Epidermal melanocyte (primary cell): ENCODE data around the gene DACT2.
"Not testable (repeated sequence)": the region's sequence is repeated elsewhere in the genome, so short reads cannot be mapped to it uniquely, and the experiment has no call there.

Experiments used
- DNase-seq: peaks from one replicate; pipeline ENCODE4 v3.0.0; 2011; ENCODE audit warnings: low spot score; ENCODE audit not compliant: insufficient read length

Gene DACT2

DNA sequence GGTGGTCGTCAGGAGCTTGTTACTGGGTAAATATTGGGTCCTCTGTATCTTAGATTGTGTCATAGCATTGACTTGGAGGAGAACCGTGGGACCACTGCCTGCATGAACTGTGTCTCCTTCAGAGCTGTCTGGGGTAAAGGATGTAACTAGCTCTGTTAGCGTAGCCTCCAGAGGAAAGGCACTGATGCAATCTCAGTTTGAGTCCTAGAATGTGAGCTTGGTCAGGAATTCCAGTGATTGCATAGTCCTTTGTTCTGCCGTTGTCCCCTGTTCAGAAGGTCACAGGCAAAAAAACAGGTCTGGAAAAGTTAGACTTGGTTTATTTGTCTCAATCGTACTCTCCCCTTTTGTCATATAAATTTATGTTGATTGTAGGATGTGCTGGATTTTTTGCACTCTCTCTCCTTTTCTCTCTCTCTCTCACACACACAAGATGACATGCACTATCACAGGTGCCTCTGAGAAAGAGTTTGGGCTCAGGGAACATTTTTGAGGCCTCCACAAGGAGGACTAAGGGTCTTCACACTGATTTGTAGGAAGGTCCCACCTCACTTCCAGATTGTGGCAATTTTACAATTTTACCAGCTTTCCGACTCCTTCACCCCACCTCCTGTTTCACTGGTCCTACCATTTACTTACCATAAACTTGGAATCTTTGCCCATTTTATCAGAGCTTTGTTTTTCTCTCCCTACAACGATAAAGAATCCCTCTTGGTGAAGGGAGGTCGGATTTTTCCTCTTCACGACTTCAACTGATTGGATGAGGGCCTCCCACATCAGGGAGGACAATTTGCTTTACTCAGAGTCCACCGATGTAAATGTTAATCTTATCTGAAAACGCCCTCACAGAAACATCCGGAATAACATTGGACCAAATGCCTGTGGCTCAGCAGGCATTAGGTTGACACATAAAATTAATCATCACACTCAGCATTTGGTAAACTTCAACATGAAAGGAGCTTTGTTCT is 7.0 kb upstream of the DACT2 start:
- no peak for DNase-seq

DNA sequence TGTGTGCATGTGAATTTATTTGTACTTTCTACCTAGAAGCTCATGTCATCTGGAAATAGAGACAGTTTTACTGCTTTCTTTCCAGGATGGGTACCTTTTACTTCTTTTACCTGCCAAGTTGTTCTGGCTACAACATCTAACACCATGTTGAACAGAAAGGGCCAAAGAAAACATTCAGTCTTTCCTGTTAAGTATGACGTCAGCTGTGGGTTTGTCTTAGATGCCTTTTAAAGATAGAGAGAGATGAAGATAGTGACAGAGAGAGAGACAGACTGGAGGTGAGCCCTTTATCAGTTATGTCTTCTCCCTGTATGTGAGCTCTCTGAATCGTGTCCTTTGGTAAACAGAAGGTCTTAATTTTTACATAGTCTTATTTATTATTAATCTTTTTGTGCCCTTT is 3.4 kb upstream of the DACT2 start:
- DNase-seq, result no peak

DNA sequence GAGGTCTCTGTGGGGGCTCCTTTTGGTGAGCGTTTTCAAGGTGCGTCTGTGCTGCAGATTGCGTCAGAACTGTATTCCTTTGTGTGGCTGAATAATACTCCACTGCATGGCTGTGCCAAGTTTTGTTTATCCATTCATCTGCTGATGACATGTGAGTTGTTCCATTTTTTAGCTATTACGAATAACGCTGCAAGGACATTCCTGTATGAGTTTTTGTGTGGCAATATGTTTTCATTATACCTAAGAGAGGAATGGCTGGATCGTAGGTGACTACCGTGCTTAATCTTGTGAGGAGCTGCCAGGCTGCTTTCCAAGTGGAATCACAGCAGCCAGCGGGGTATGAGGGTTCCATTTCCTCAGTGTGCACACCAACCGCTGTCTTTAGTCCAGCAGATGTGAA is 1.1 kb upstream of the DACT2 start:
- DNase-seq, result no peak

DNA sequence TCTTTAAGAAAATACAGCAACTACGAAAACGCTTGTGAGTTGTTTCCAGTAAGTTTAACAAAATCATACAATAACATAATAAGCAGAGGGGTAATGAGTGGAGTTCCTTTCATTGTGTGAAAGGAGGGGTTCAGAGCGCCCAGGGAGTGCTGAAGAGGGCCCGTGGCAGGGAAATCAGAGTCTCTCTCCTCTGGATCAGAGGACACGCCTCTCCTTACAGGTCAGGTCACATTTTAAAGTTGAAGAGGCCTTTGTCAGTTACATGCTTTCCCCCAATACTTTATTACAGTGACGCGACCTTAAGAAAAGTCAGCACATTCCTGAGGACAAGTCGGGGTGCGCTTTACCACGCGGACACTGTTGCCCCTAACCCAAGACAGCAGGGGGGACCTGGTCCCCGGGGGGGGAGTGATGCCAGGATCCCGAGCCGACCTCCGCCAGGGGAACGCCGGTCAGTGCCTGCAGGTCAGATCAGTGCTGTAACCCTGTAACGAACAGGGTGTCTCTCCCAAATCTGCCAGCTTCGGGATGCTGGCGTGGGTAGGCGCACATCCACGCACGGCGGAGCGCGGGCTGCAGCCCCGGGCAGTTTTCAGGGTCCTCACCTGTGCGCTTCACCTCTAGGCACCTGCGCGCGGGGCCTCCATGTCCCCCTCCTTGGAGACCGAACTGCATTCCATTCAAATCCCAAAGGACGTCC is 848 bp downstream of the DACT2 start:
- no peak for DNase-seq

DNA sequence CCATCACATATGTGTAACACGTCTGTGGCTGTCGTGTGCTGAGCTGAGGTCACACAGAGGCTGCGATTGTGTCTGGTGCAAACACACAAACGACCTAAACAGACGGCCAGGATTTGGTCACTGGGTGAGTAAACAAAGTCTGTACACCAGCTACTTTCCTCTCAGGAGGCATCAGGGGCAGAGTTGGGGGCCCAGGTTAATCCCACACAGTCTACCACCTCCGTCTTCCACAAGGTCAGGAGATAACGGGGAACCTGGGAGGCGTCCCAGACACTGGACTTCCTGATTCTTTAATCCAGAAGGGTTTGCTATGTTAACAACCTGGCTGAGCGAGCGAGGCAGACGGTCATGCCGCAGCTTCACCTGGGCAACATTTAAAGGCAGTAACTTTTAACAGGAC is 1.5 kb downstream of the DACT2 start:
- no peak for DNase-seq

DNA sequence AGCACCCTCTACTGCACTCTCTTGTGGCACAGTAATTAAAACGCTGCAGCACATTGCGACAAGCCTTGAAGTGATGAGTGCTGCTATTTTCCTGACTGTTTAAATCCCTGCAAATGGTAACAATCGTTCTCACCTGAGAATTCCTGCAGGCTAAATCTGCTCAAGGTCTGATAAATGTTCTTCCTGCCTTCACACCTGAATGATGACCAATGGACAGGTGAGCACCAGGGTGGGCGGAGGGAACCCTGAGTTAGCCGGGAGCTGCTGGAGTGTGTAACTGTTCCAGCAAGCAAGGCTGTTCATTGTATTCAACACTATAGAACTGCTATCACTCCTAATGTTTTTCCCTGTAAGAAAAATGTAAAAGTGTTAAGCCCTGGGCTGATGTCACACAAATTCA is 4.0 kb downstream of the DACT2 start:
- no peak for DNase-seq

DNA sequence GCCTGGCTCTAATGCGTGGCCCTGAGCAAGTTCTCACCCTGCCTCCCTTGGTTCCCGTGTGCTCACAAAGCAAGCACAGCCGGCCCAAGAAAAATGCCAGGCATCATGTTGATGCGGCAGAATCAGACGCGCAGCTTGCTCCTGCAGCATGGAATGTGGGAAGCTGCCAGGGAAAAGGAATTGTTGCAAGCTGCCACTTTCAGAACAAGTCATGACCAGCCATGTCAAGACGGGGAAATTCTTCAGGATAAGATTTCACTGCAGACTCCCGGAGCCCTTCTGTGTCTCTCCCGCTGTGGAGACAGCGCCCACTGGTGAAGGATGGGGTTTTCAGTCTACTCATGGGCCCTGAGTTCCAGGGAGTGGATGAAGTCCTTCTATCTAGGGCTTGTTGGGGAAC is 4.6 kb downstream of the DACT2 start:
- no peak for DNase-seq

DNA sequence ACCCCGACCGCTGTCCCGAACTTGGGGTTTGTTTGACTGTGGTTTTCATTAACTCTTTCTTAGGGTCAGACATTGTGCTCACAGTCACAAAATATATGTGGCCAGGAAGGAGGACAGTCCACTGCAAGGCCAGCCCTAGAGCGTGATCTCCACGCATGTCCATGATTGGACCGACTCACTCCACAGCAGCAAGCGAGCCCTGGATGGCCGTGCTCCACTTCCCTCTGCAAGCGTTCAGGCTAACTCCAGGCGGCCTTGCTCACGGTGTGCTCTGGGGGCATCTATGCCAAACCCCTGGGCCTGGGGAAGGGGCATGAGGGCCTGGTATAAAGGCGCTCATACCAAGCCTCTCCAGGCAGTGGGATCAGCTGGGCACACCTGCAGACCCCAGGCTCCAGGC is 5.6 kb downstream of the DACT2 start:
- no peak for DNase-seq

DNA sequence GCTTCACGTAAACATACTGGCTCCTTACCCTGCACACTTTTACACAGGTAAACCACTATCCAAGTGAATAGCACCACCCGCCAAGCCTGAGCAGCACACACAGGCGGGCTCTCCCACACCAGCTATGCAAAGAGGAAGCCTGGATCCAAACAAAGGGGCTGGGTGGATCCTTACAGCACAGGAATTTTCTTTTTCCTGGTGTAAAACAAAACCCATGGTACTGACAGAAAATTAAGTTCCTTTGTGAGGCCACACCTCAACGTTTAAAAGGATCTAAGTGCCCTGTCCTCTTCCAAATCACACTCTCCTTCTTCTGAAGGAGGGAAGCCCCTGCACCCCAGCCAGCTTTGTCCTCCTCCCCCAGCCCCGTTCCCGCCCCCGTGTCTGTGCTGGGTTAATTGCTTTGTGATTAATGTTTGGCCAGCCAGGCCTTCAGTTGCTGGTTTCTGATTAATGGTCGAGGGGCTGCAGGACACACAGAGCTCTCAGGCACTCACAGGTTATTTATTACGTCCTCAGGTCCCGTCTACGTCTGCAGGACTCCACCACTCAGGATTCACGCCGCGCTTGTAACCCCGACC is 6.1 kb downstream of the DACT2 start:
- no peak for DNase-seq

DNA sequence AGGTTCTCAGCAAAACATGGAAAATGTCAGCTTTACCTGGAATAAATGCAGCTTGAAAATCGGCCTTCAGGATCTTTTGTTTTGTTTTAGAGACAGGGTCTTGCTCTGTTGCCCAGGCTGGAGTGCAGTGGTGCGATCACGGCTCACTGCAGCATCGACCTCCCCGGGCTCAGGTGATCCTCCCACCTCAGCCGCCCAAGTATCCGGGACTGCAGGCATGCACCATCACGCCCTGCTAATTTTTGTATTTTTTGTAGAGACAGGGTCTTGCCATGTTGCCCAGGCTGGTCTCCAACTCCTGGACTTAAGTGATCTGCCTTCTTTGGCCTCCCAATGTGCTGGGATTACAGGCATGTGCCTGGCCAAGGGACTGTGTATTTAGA is 7.5 kb downstream of the DACT2 start:
- not testable (repeated sequence) for DNase-seq

DNA sequence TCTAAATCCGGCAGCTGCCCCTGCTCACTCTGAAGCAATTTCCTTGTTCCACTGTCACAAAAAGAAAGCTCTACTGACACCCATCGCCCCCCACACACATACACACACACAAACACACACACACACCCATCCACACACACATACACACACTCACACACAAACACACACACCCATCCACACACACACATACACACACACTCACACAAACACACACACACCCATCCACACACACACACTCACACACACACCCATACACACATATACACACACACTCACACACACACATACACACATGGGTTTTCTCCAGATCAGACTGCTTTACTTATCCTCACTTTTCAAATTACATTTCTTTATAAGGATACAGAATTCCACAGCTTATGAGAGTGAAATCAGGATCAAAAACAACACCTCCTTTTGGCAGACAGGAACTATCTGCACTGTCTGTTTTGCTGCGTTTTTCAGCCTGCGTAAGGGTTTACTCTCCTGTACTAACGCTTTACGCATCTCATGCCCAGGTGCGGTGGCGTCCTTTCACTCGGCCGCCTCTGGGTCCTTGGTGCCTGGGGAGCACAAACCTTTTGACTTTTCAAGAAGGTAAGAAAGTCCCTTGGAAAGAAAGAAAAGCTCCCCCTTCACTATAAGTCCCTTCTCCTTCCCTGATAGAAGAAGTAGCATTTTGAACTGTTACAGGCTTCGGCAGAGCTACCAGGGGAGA is 8.0 kb downstream of the DACT2 start:
- DNase-seq, result no peak

DNA sequence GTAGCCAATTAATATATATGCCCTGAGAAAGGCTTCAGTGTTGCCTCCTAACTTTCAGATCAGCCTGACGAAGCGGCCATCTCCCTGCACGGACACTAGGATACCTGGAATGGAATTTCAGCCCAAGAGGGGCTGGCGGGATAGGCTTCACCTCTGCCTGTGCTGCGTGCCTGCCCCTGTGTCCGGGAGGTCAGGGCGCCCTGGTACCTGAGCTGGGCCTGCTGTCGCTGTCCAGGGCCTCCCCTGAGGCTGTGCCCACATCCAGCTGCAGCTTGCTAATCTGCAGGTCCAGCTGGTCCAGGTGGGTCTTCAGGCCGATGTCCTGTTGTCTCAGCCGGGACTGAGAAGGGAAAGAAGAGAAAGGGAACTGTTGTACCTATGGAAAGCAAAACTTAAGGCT is 8.6 kb downstream of the DACT2 start:
- DNase-seq, result no peak

DNA sequence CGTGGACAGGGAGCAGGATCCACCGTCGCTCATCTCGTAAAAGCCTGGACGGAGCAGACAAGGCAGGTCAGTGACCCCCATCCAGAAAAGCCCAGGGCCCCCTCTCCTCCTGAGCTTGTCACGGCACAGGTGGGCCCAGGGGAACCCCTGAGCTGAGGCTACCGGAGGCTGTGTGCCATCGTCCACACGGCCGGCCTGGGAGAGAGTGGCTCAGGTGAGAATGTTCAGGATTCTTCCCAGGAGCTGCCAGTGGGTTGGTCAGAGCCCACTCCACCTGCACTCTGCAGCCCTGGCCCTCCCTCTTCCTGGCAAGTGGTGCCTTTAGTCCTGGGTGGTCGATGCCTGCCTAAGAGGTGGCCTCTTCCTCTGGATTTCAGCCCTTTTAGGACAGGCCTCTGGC is 9.2 kb downstream of the DACT2 start:
- no peak for DNase-seq

DNA sequence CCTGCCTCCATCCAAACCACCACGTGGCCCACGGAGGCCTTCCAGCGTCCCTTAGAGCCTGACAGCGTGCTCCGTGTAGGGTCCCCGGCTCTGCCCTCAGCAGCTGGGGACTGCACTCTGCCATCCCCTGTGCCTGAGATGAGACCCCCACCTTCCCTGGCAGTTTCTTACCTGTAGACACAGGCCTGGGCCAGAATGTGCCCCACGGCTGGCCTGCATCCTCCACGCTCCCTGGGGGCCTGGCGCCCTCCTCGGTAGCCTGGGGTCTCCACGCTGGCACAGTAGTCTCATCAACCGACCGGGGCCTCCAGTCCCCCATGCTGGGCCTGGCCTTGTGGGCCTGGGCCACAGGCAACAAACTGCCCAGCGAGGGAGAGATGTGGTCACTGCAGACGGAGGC is 9.6 kb downstream of the DACT2 start:
- DNase-seq, result no peak

DNA sequence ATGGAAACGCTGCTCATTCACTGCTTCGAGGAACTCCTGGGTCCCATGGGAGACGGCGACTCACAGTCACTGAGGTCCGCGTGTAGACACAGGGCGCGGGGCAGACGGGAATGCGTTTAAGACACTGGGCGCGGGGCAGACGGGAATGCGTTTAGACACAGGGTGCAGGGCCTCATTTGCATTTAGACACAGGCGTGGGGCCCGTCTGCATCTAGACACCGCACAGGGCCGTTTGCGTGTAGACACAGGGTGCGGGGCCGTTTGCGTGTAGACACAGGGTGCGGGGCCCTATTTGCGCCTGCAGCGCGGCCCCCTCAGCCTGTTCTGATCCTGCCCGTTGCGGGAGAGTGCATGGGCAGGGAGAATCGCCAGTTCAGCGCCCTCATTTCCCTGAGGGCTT is 10.4 kb downstream of the DACT2 start:
- DNase-seq, result no peak

DNA sequence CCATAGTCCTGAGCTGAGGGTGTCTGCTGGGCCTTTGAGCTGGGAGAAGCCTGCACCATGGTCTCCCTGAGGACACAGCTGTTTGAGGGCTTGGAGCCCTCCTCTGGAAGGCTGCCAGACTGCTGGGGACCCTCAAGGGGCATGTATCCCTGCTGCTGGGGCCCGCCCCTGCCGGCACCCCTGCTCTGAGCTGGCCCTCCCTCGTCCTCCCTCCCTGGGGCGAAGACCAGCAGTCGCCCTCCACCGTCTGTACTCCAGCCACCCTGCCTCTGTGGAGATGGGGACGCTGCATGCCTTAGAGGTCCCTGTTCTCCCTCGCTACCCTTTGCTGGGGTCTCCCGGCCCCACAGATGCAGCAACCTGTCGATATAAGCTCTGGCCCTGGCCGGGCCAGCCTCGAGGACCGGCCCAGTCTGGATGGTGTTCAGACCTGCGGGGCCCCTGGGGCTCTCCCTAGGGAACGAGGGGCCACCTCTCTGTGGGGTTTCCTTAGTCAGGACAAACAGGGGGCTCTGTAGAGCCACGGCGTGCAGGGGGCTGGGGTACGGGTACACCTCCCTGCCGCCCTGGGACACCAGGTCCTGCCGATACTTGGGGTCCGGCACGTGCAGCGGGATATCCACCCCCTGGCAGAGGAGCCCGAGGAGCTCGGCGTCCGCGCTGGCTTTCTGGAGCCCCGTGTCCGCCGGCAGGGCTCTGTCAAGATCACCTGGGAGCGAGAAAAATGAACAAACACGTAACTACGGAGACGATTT is 11.0 kb downstream of the DACT2 start:
- DNase-seq, result no peak

DNA sequence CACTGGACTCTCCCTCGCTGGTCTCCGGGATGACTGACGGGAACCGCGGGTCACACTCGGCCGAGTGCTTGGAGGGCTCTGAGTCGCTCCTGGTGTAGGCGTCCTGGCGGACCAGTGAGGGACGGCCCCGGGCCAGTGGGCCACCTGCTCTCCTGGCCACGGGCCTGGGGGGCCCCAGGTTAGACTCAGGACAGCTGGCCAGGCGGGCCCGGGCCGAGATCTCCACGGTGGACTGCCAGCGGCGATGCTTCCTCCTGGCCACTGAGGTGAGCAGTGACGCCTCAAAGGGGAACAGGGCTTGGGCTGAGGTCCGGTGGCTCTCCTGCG is 11.9 kb downstream of the DACT2 start:
- no peak for DNase-seq

DNA sequence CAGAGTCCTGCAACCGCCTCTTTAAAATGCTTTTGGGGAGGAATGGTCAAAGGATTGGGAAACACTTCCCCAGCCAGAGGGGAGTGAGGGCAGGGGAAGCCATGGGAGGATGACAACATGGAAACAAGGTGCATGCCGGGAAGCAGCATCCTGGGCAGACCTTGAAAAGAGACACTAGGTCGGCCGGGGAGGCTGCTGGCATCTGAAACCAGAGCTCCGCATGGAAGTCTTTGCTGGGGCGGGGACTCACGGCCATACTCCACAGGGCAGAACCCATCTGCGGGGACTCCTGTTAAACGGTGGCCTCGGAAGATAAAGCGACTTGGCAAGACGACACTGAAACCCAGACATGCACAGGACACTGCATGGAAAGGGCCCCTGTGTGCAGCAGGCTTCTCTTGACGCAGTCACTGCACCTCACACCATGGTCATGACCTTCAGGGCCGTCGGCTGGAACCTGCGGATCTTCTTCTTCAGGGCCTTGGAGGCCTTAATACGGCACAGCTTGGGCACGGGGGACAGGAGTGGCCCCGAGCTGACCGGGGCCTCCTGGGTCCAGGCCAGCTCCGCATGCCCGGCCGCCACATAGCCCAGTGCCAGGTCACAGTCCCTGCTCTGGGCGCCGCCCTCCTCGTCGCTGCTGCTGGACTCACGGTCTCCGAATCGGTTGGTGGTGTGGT is 12.4 kb downstream of the DACT2 start:
- DNase-seq, result no peak

DNA sequence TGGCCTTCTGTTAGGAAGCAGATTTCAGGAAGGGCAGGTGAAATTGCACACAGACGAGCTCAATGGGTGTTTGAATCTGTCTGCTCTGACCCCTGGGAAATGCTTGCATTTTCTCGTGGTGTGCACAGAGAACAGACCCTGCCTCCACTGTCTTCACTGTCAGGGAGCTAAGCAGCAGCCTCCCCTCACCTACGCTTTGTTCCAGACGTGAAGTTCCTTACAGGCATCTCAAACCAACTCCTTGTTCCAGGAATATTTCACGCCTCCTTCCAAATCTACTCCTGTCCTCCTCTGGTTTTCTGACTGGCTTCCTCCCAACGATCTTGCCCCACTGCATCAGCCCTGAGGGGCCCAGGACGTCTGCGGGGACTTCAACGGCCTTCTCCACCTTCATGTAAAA is 13.7 kb downstream of the DACT2 start:
- no peak for DNase-seq

DNA sequence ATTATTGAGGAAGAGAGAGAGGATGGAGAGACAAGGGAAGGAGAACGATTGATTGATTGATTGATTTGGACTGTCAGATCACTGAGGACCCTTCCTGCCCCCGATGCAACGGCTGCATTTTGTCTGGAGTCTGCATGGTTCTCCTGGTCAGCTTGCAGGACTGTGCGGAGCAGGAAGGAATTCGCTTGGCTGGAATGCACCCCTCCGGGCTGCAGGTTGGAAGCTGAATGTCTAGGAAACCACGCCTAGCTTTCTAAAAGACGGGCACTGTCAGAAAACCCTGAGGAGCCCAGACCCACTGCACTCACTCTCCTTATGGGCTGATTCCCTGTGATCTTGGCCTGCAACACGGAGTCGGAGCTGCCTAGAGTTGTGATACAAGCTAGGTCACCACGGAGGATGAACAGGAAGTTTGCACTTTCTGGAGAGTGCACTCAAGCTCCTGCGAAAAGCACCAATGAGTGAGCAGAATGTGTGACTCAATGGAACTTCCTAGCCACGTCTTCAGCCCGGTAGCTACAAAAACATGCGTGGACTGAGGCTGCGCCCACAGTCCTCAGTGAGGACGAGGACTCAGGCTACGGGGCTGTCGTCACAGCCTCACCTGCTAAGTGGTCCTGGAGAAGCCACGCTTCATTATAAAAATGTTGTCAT is 14.4 kb downstream of the DACT2 start:
- no peak for DNase-seq

DNA sequence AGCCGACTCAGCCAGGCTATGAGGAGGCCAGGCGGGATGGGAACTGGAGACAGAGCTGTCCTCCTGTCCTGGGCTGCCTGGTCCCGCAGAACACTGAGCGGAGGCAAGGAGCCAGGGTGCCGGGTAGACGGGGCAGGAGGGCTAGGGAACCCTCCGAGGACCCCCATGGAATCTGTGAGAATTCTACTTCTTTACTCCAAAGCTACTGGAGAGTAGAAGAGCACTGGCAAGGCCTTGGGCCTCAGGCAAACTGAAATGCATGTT is 14.9 kb downstream of the DACT2 start:
- DNase-seq, result no peak
